Caco-2 (cell line): Measurements from ENCODE around the gene PHF13. TPM values are rescaled to one million over a fixed set of nuclear protein-coding genes. Genes with fewer than 3 reads are reported as not detected.

Source experiments
- BruUV-seq: library from RNA; stranded (reverse); fragments of 400-500 nt; replicated peaks from 2 replicates; lab custom pipeline; 2021; lab: Mats Ljungman, UMichigan
- CTCF ChIA-PET: fragments of 300-600 bp; sonication (Branson Sonifier 250); formaldehyde crosslinking; loops from one replicate; lab custom pipeline; 2022; ENCODE audit warnings: antibody characterized with exemption; lab: Charles Lee
- POLR2A ChIA-PET: fragments of 300-600 bp; sonication (Branson Sonifier 250); formaldehyde crosslinking; loops from one replicate; lab custom pipeline; 2022; ENCODE audit warnings: antibody characterized with exemption; lab: Charles Lee
- DNase-seq, 2 experiments: peaks; one replicate each; pipeline versions ENCODE4 v3.0.0 to v3.0.0-alpha.2; 2020 to 2022
- H3K27me3 ChIP-seq: replicated peaks from 2 replicates; pipeline ENCODE4 v1.6.0; 2011; ENCODE audit warnings: low read length; ENCODE audit not compliant: control insufficient read depth, insufficient read depth
- H3K36me3 ChIP-seq: 2 replicates; pipeline ENCODE4 v1.5.1; 2011; ENCODE audit warnings: low read length; ENCODE audit not compliant: control insufficient read depth, insufficient read depth
- H3K4me1 ChIP-seq: fragments of 250-450 bp; sonication (Bioruptor Pico); 2 replicates; pipeline ENCODE4 v1.5.1; 2020; ENCODE audit warnings: mild to moderate bottlenecking
- H3K4me3 ChIP-seq: 2 replicates; pipeline ENCODE4 v1.5.1; 2011; ENCODE audit warnings: low read depth, mild to moderate bottlenecking, control low read depth, low read length
- H3K9me3 ChIP-seq: fragments of 250-450 bp; sonication (Bioruptor Pico); 2 replicates; pipeline ENCODE4 v1.5.1; 2020; ENCODE audit warnings: mild to moderate bottlenecking, moderate library complexity
- H3K27ac Mint-ChIP-seq: one replicate; pipeline ENCODE4 v1.8.0; 2022; ENCODE audit warnings: mixed read lengths; ENCODE audit not compliant: unreplicated experiment
- H3K27me3 Mint-ChIP-seq: one replicate; pipeline ENCODE4 v1.8.0; 2022; ENCODE audit warnings: mixed read lengths; ENCODE audit not compliant: insufficient read depth, unreplicated experiment
- H3K36me3 Mint-ChIP-seq: one replicate; pipeline ENCODE4 v1.8.0; 2022; ENCODE audit warnings: mild to moderate bottlenecking, mixed read lengths; ENCODE audit not compliant: insufficient read depth, unreplicated experiment
- H3K4me1 Mint-ChIP-seq: one replicate; pipeline ENCODE4 v1.8.0; 2022; ENCODE audit warnings: low read depth, mixed read lengths; ENCODE audit not compliant: unreplicated experiment
- H3K4me3 Mint-ChIP-seq: one replicate; pipeline ENCODE4 v1.8.0; 2022; ENCODE audit warnings: mild to moderate bottlenecking, moderate library complexity, mixed read lengths; ENCODE audit not compliant: unreplicated experiment
- H3K9me3 Mint-ChIP-seq: one replicate; pipeline ENCODE4 v1.8.0; 2022; ENCODE audit warnings: mixed read lengths; ENCODE audit not compliant: unreplicated experiment
- CTCF ChIP-seq, 2 experiments: fragments of 200-600 bp in 1 of 2; IDR thresholded peaks; 1 replicate in 1 of 2; 2 replicates in 1 of 2; pipeline versions ENCODE4 v1.5.1 to v1.8.0; 2011 to 2022; ENCODE audit warnings: antibody characterized with exemption in 1 of 2, control low read depth in 1 of 2, inconsistent platforms in 1 of 2, low read depth in 1 of 2, low read length in 1 of 2, mild to moderate bottlenecking in 1 of 2, moderate library complexity in 1 of 2; ENCODE audit not compliant: insufficient read depth in 1 of 2, severe bottlenecking in 1 of 2, unreplicated experiment in 1 of 2
- intact Hi-C: fragments of 100-400 bp; cut with micrococcal nuclease; formaldehyde crosslinking; loops from one replicate; pipeline ENCODE4 v1.10.0; 2022; ENCODE audit not compliant: unreplicated experiment
- total RNA-seq: library from RNA; stranded (reverse); gene quantifications from 2 replicates; pipeline ENCODE4 v1.2.3, GENCODE V29; 2022

PHF13 gene
- total RNA-seq, 1 experiment from 2014 or later, result 21.8 TPM

- no peaks in the 10 kb centered on the region for H3K27me3 ChIP-seq
- Mint-ChIP-seq H3K36me3 (peaks cover 22% of the 10 kb centered on the region), H3K4me1 (no peaks in the 10 kb centered on the region), H3K4me3 (peak overlapping the region; percentile 87), H3K27me3 (no peaks in the 10 kb centered on the region), H3K27ac (peak overlapping the region; percentile 96), H3K9me3 (no peaks in the 10 kb centered on the region)
- peak overlapping the region; percentile 93 for H3K4me3 ChIP-seq
- H3K4me1 ChIP-seq, result peaks cover 28% of the 10 kb centered on the region
- ChIA-PET CTCF (interaction anchor here (1.2 kb wide), 1 partner anchor 26 kb away, joined by 6 read pairs; the partner anchor contains the start of gene NOL9), POLR2A (interaction anchor here (1.7 kb wide), 1 partner anchor 23 kb away, joined by 8 read pairs; no protein-coding TSS in a partner anchor)
- intact Hi-C loops, result no loop called here
- no peaks in the 10 kb centered on the region for H3K9me3 ChIP-seq
- H3K36me3 ChIP-seq, result no peaks in the 10 kb centered on the region
- BruUV-seq, result no TSS peak
- peak in 1 of 2 experiments; percentile 0 for TF ChIP-seq CTCF (IDR thresholded peaks at IDR 0.05; ENCODE audit: insufficient read depth in 1 of 2, low read depth in 1 of 2, low read length in 1 of 2, severe bottlenecking in 1 of 2, unreplicated experiment in 1 of 2)
- no peak for DNase-seq
Observed at GRCh38 chr1:6580593-6581409, 32.7 kb upstream of the PHF13 start.

GRCh38 chr1:6581561-6582305, 31.8 kb upstream of the PHF13 start:
- ChIA-PET POLR2A (interaction anchor here (0.7 kb wide), 1 partner anchor 22 kb away, joined by 3 read pairs; no protein-coding TSS in a partner anchor), CTCF (interaction anchor here (0.7 kb wide), 2 partner anchors 92 to 647 kb away, joined by 3 to 4 read pairs; no protein-coding TSS in a partner anchor)
- peak overlapping the region; percentile 13 for H3K27ac Mint-ChIP-seq
- BruUV-seq, result no TSS peak
- Histone ChIP-seq H3K4me1 (peaks cover 28% of the 10 kb centered on the region), H3K36me3 (no peaks in the 10 kb centered on the region), H3K4me3 (no peak overlapping the region), H3K9me3 (no peaks in the 10 kb centered on the region), H3K27me3 (no peaks in the 10 kb centered on the region)
- no peak for TF ChIP-seq CTCF (IDR thresholded peaks at IDR 0.05; ENCODE audit: insufficient read depth in 1 of 2, low read depth in 1 of 2, low read length in 1 of 2, severe bottlenecking in 1 of 2, unreplicated experiment in 1 of 2)
- H3K27me3 Mint-ChIP-seq, result no peaks in the 10 kb centered on the region
- intact Hi-C loops, result no loop called here
- no peaks in the 10 kb centered on the region for H3K9me3 Mint-ChIP-seq
- peaks cover 22% of the 10 kb centered on the region for H3K36me3 Mint-ChIP-seq
- peak overlapping the region; percentile 87 for H3K4me3 Mint-ChIP-seq
- H3K4me1 Mint-ChIP-seq, result no peaks in the 10 kb centered on the region
- no peak for DNase-seq

- Mint-ChIP-seq H3K4me1 (no peaks in the 10 kb centered on the region), H3K27me3 (no peaks in the 10 kb centered on the region), H3K27ac (peak overlapping the region; percentile 13), H3K9me3 (no peaks in the 10 kb centered on the region), H3K4me3 (peak overlapping the region; percentile 48), H3K36me3 (peaks cover 22% of the 10 kb centered on the region)
- no TSS peak for BruUV-seq
- intact Hi-C loops, result no loop called here
- CTCF ChIA-PET, result no interaction called here
- Histone ChIP-seq H3K27me3 (no peaks in the 10 kb centered on the region), H3K4me3 (no peak overlapping the region), H3K36me3 (no peaks in the 10 kb centered on the region), H3K9me3 (no peaks in the 10 kb centered on the region), H3K4me1 (peaks cover 28% of the 10 kb centered on the region)
- peak; percentile 68 to 71 for DNase-seq
- no peak for TF ChIP-seq CTCF (IDR thresholded peaks at IDR 0.05; ENCODE audit: insufficient read depth in 1 of 2, low read depth in 1 of 2, low read length in 1 of 2, severe bottlenecking in 1 of 2, unreplicated experiment in 1 of 2)
- POLR2A ChIA-PET, result interaction anchor here (0.7 kb wide), 1 partner anchor 21 kb away, joined by 3 read pairs; no protein-coding TSS in a partner anchor
Observed at GRCh38 chr1:6582370-6582769, 31.2 kb upstream of the PHF13 start.
